ENCODE results near the gene AARS2.
"Not testable (repeated sequence)": the region's sequence is repeated elsewhere in the genome, so short reads cannot be mapped to it uniquely, and the experiment has no call there.

Gene AARS2

GRCh38 chr6:44312901-44313788, at the start of gene AARS2:
Gene AARS2, minus strand, starts transcription at chr6:44313347. Its CDS starts 24 bp downstream, at chr6:44313323.
- DNase-seq (ENCODE audit: low read depth in 2 of 2), result peak; percentile 85

DNA sequence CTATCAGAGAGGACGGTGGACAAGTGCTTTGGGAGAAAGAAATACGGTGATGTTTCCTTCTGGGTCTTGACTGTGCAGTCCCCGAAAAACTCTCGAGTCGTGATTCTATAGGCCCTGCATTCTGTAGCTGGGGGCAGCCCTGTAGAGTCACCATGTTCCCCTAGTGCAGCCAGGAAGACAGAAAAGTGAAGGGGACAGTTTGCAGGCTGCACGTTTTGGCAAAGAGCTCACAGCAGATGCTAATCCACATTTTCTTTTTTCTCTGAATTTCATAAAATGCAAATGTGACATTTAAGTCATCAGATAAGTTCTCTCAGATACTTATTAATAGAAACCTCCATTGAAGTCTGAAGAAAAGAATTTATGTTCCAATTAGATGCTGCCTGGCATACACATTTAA, 48.8 kb upstream of the AARS2 start:
- no peak for DNase-seq (ENCODE audit: low read depth in 2 of 2)

GRCh38 chr6:44359973-44360372, 46.8 kb upstream of the AARS2 start:
- no peak for DNase-seq (ENCODE audit: low read depth in 2 of 2)

GRCh38 chr6:44356487-44356886, 43.3 kb upstream of the AARS2 start:
- no peak for DNase-seq (ENCODE audit: low read depth in 2 of 2)

DNA sequence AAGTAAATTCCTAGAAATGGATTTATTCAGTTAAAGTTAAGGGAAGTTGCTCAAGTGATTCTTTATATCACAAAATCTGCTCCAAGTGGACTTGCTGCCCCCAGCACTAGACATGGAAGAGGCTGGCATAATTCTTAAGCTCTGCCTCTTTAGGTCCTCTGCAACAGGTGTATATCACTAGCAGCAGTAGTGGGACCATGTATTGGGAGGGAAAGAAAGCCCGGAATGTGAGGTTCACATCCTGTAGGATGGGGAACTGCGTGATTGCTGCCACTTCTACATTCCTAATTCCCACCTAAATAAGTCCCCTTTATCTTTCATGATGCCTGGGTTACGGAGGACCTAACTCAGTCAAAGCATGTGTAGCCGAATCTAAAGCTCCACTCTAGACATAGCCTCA, 42.5 kb upstream of the AARS2 start:
- DNase-seq (ENCODE audit: low read depth in 2 of 2), result no peak

GRCh38 chr6:44353336-44353735, 40.2 kb upstream of the AARS2 start:
- no peak for DNase-seq (ENCODE audit: low read depth in 2 of 2)

GRCh38 chr6:44352259-44352658, 39.1 kb upstream of the AARS2 start:
- DNase-seq (ENCODE audit: low read depth in 2 of 2), result no peak

DNA sequence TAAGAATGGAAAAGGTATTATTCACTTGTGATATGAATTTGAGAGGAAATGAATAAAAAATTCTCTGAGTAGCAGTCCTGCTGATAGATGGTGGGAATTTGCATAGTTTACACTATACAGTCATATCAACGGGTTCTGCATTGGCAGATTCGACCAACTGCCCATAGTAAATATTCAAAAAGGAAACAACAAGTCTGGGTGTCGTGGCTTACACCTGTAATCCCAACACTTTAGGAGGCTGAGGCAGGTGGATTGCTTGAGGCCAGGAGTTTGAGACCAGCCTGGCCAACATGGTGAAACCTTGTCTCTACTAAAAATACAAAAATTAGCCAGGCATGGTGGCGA, 37.5 kb upstream of the AARS2 start:
- not testable (repeated sequence) for DNase-seq (ENCODE audit: low read depth in 2 of 2)

DNA sequence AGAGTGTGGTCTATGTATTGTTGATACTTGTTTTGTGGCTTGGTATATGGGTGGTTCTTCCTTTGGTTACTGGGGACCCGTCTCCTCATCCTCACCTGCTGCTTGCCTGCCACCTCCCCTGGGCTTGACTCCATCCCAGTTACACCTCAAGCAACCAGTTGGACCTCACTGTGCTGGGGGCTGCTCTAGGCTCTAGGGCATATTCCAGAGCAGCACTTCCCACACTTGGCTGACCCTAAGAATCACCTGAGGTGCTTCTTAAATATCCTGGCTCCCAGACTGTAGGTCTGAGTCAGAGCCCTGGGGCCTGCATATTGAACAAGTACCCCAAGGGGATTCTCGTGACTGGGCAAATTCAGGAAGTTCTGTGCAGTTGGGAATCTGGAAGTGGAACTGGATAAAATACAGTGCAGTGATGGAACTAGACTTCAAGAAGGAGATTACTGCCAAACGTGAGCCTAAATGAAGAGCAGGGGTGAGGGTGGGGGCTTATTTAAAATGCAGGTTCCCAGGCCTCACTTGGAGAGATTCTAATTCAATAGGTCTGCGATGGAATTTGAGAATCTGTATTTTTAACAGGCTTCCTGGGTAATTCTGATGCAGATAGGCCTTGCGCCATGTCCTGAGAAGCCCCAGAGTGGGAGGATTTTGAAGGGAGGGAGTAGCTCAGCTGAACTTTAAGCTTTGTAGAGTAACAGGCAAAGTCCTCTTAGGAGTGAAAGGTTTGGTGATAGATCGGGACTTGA, 36.9 kb upstream of the AARS2 start:
- DNase-seq (ENCODE audit: low read depth in 2 of 2), result no peak

GRCh38 chr6:44346818-44347217, 33.7 kb upstream of the AARS2 start:
- DNase-seq (ENCODE audit: low read depth in 2 of 2), result not testable (repeated sequence)

DNA sequence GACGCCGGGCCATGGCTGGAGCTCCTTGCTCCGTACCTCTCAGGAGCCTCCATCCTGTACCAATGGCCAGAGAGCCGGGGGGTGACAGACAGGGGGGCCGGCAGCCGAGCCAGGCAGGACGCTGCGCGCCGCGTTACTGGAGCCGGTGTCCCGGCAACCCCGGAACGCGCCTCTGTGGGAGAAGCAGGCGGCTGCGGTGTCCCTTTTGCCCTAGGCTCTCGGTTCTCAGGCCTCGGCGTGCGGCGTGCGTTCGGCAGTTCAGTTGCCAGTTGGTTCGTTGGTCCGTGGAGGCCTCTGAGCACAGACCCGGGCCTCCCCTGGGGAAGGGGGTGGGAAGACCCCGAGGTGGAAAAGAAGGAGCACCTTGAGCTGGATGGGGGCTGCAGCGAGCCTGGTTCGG, 29.3 kb upstream of the AARS2 start, which contains the start of gene SPATS1:
Gene SPATS1 (plus strand): TSS at position 162 of the 400 bp plus-strand sequence. CDS start 446 bp downstream, outside the sequence.
- no peak for DNase-seq (ENCODE audit: low read depth in 2 of 2)

DNA sequence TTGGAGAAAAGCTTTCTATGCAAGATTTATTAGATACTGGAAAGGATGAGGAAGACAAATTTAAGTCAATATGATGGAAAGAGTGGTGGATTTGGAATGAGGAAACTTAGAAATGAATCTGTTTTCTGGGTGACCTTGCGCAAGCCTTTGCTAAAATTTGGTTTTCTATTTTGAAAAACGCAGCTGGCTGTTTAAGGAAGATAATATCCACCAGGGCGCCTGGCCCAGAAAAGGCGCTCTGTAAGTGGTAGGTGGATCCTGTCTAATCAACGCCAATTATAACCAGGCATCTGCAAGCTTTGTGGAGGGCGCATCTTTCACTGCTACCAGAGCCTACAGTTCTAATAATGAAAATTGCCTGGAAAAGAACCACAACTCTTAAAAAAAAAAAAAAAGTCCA, 28.9 kb upstream of the AARS2 start:
- no peak for DNase-seq (ENCODE audit: low read depth in 2 of 2)

DNA sequence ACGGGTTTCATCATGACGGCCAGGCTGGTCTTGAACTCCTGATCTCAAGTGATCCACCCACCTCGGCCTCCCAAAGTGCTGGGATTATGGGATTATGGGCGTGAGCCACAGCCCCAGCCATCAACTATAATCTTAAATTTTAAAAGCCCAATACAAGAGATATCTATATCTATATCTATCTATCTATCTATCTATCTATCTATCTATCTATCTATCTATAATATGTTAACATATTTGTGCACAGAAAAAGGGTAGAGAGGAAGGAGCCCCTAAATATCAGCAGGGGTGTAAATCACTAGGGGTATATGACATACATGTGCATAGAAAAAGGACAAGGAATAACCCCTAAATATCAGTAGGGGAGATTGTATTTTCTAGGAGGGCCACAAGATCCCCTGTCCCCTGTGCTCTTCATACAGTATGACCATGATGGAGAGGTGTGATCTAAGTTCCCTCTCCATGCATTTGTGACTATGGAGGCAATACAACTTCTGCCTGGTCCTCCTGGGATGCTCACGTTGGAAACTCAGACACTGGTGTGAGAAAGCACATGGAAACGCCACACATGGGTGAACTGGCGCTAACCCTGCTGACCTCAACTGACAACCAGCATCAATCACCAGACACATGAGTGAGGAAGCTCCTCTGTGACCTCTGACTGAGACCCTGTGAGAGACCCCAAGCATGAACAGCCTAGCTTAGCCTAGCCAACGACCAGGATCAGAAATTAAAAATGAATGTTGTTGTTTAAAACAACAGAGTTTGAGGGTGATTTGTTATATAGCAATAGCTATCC, 28.1 kb upstream of the AARS2 start:
- DNase-seq (ENCODE audit: low read depth in 2 of 2), result no peak

DNA sequence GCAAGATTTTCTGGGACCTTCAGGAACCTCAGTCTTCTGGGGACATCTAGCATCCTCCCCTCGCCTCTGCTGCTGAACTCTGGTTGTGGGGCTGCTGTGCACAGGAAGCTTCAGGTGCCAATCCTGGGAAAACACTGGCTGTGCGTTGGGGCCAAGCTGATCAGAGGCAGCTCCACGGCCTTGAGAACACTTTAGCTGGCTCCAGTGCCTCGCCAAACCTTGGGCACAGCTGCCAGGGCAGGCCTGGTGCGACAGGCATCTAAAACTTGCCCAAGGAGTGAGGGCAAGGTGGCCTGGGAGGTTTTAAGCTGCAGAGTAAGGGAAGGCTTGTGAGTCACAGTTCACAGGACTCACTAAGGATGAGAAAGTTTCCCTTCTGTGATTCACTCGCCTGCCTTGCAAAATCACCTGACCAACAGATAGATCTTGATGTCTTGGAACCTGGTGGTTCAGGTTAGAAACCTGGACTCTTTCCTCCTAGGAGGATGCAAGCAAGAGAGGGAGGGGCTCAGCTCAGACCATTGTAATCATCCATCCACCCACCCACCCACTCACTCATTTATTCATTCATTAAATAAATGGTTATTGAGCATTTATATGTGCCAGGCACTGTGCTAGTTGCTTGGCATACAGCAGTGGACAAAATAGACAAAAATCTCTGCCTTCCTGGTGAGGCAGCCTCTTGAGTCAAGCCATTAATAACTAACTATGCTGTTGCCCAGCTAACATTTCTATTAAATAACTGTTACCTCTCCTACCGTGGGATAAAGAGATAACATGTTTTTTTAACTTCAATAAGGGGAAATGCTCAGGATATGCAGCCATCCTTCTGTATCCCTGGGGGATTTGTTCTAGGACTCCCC, 26.8 kb upstream of the AARS2 start:
- no peak for DNase-seq (ENCODE audit: low read depth in 2 of 2)

- DNase-seq (ENCODE audit: low read depth in 2 of 2), result no peak
These were observed 26.2 kb upstream of the AARS2 start for GRCh38 chr6:44339301-44339700.

- peak; percentile 22 to 48 for DNase-seq (ENCODE audit: low read depth in 2 of 2)
These were observed 25.3 kb upstream of the AARS2 start for GRCh38 chr6:44338228-44339122.

DNA sequence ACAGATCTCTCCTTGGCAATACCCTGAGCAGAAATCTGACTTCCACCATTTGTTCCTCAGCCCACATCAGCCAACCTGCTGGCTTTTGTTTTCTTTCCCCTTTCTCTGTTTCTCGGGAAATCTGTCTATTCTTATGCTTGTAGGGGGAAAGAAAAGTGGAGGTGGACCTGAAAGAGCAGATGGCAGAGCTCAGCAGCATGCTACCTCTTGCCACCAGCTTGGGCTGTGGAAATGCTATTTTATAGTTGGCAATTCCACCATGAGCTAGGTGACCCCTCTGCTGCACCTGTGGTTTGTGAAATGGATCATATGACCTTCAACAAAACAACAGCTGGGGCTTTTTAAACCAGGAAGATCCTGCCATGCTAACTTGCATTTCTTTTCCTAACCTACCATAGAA, 22.5 kb upstream of the AARS2 start:
- DNase-seq (ENCODE audit: low read depth in 2 of 2), result no peak

- DNase-seq (ENCODE audit: low read depth in 2 of 2), result no peak
These were observed 20.8 kb upstream of the AARS2 start for GRCh38 chr6:44333942-44334341.

- DNase-seq (ENCODE audit: low read depth in 2 of 2), result no peak
These were observed 20.2 kb upstream of the AARS2 start for GRCh38 chr6:44333273-44333919.

- DNase-seq (ENCODE audit: low read depth in 2 of 2), result no peak
These were observed 19.4 kb upstream of the AARS2 start for GRCh38 chr6:44332585-44332984.
